ENCODE data around the gene INCENP.

Gene INCENP

GRCh38 chr11:62150887-62151736 lies 27.3 kb downstream of the INCENP start:
- no peak for DNase-seq (ENCODE audit: low read depth)
- TF ChIP-seq CTCF (IDR thresholded peaks at IDR 0.05; ENCODE audit: low read depth, low read length, missing control alignments): no peak
- H3K4me3 ChIP-seq (ENCODE audit: low read depth, low read length): no peak overlapping the region
- in situ Hi-C loops (cut with HindIII; ENCODE audit: low sequenced_read_pairs): no loop called here

- DNase-seq (ENCODE audit: low read depth): no peak
- no peak for TF ChIP-seq CTCF (IDR thresholded peaks at IDR 0.05; ENCODE audit: low read depth, low read length, missing control alignments)
- in situ Hi-C loops (cut with HindIII; ENCODE audit: low sequenced_read_pairs): no loop called here
- no peak overlapping the region for H3K4me3 ChIP-seq (ENCODE audit: low read depth, low read length)
Observed at GRCh38 chr11:62151737-62152102, 27.9 kb downstream of the INCENP start.

GRCh38 chr11:62152245-62153086 lies 28.7 kb downstream of the INCENP start:
- no peak for TF ChIP-seq CTCF (IDR thresholded peaks at IDR 0.05; ENCODE audit: low read depth, low read length, missing control alignments)
- no peak overlapping the region for H3K4me3 ChIP-seq (ENCODE audit: low read depth, low read length)
- no peak for DNase-seq (ENCODE audit: low read depth)
- in situ Hi-C loops (cut with HindIII; ENCODE audit: low sequenced_read_pairs): no loop called here

- no peak for DNase-seq (ENCODE audit: low read depth)
Observed at GRCh38 chr11:62153087-62153395, 29.2 kb downstream of the INCENP start.

GRCh38 chr11:62153617-62154016 lies 29.8 kb downstream of the INCENP start:
- no peak for TF ChIP-seq CTCF (IDR thresholded peaks at IDR 0.05; ENCODE audit: low read depth, low read length, missing control alignments)
- DNase-seq (ENCODE audit: low read depth): no peak
- no peak overlapping the region for H3K4me3 ChIP-seq (ENCODE audit: low read depth, low read length)
- in situ Hi-C loops (cut with HindIII; ENCODE audit: low sequenced_read_pairs): no loop called here

More at GRCh38 chr11:62153087-62153395, 29.2 kb downstream of the INCENP start:
- no peak for TF ChIP-seq CTCF (IDR thresholded peaks at IDR 0.05; ENCODE audit: low read depth, low read length, missing control alignments)
- in situ Hi-C loops (cut with HindIII; ENCODE audit: low sequenced_read_pairs): no loop called here
- H3K4me3 ChIP-seq (ENCODE audit: low read depth, low read length): no peak overlapping the region

- in situ Hi-C loops (cut with HindIII; ENCODE audit: low sequenced_read_pairs): no loop called here
- no peak for DNase-seq (ENCODE audit: low read depth)
- TF ChIP-seq CTCF (IDR thresholded peaks at IDR 0.05; ENCODE audit: low read depth, low read length, missing control alignments): no peak
- no peak overlapping the region for H3K4me3 ChIP-seq (ENCODE audit: low read depth, low read length)
Observed at GRCh38 chr11:62157603-62158002, 33.8 kb downstream of the INCENP start.
